BLaER1 treated with 17β-estradiol and CSF1 and Interleukin-3, amounts not matched to agents 10 nM and 100 nM (cell line): ENCODE measurements around the gene SPCS3.
"Not testable (repeated sequence)": the region's sequence is repeated elsewhere in the genome, so short reads cannot be mapped to it uniquely, and the experiment has no call there.

Experiments used
- H3K27ac ChIP-seq, 11 experiments: shearing (Covaris generic); formaldehyde crosslinking; 2 replicates each; pipeline ENCODE4 v1.8.1; 2022
- H3K27me3 ChIP-seq, 11 experiments: shearing (Covaris generic); formaldehyde crosslinking; 2 replicates each; pipeline ENCODE4 v1.8.1; 2022
- H3K36me3 ChIP-seq, 11 experiments: shearing (Covaris generic); formaldehyde crosslinking; 2 replicates each; pipeline ENCODE4 v1.8.1; 2022
- H3K4me1 ChIP-seq, 10 experiments: shearing (Covaris generic); formaldehyde crosslinking; 2 replicates each; pipeline ENCODE4 v1.8.1; 2022
- H3K4me2 ChIP-seq, 11 experiments: shearing (Covaris generic); formaldehyde crosslinking; 2 replicates each; pipeline ENCODE4 v1.8.1; 2022
- H3K4me3 ChIP-seq, 10 experiments: shearing (Covaris generic); formaldehyde crosslinking; 2 replicates each; pipeline ENCODE4 v1.8.1; 2022
- H3K9ac ChIP-seq, 11 experiments: shearing (Covaris generic); formaldehyde crosslinking; 2 replicates each; pipeline ENCODE4 v1.8.1; 2022
- H3K9me3 ChIP-seq, 11 experiments: shearing (Covaris generic); formaldehyde crosslinking; replicated peaks in 1 of 11; 2 replicates each; pipeline ENCODE4 v1.8.1; 2022
- H4K20me1 ChIP-seq, 11 experiments: shearing (Covaris generic); formaldehyde crosslinking; 2 replicates each; pipeline ENCODE4 v1.8.1; 2022
- Cebpa-rat ChIP-seq, 11 experiments: shearing (Covaris generic); IDR thresholded peaks; 2 replicates each; pipeline ENCODE4 v1.8.1; 2022

SPCS3 gene

DNA sequence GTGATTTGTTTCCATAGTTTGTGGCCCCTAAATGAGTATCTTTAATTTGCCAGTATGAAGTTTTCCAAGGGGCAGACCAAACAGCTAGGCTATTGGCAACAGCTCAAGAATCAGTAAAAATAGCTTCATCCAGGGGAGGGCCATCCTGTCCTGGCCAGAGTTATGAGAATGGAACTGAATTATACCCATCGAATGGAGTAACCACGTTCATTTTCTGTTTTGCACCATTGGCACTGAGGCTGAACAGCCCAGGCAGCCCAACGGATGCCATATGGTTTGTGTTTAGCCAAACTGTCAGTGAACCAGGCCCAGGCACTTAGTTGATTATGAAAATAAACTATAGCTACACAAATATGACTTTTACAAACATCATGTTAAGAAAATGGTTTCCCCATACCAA, 33.0 kb upstream of the SPCS3 start:
- Histone ChIP-seq H3K9me3 (no peaks in the 10 kb centered on the region), H3K36me3 (no peaks in the 10 kb centered on the region), H3K9ac (no peak overlapping the region), H3K4me1 (no peaks in the 10 kb centered on the region), H4K20me1 (no peaks in the 10 kb centered on the region), H3K4me3 (no peak overlapping the region), H3K4me2 (no peak overlapping the region), H3K27me3 (no peaks in the 10 kb centered on the region), H3K27ac (no peak overlapping the region)
- no peak for TF ChIP-seq Cebpa-rat (IDR thresholded peaks at IDR 0.05)

DNA sequence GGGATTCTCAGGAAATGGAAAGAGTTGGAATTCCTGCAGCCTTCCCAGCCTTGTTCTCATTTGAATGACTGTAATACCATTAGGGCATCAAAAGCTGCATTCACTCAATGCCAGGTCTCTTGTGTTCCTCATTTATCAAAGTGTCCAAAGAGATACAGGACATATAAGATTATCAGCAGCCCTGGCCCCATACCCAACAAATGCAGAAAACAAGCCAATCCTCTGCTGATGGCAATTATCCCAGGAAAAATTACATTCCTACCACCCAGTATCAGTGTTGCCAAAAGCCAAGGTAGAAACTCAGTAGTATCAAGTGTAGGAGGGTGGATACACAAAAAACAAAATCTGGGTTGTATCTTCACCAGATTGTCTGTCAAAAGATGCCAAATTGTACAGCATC, 32.2 kb upstream of the SPCS3 start:
- Histone ChIP-seq H3K27ac (no peak overlapping the region), H3K9ac (no peak overlapping the region), H4K20me1 (no peaks in the 10 kb centered on the region), H3K4me3 (no peak overlapping the region), H3K9me3 (no peaks in the 10 kb centered on the region), H3K36me3 (no peaks in the 10 kb centered on the region), H3K4me2 (no peak overlapping the region), H3K27me3 (no peaks in the 10 kb centered on the region), H3K4me1 (no peaks in the 10 kb centered on the region)
- no peak for TF ChIP-seq Cebpa-rat (IDR thresholded peaks at IDR 0.05)

DNA sequence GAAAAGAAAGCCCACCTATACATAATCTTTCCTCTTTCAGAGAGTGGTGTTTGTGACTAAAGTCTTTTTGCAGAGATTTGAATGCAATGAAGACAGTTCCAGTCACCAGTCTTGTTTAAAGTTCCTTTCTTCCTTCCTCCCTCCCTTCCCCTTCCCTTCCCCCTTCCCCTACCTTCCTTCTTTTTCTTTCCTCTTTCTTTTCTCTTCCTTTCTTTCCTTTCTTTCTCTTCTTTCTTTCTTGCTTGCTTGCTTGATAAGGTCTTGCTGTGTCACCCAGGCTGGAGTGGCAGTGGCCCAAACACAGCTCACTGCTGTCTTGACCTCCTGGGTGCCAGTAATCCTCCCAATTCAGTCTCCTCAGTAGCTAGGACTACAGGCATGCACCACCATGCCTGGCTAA, 31.7 kb upstream of the SPCS3 start:
- H3K36me3 ChIP-seq: no peaks in the 10 kb centered on the region
- no peaks in the 10 kb centered on the region for H3K27me3 ChIP-seq
- H3K9me3 ChIP-seq: no peaks in the 10 kb centered on the region
- H4K20me1 ChIP-seq: no peaks in the 10 kb centered on the region
- H3K4me1 ChIP-seq: no peaks in the 10 kb centered on the region
- H3K9ac ChIP-seq: no peak overlapping the region
- H3K4me3 ChIP-seq: no peak overlapping the region
- H3K4me2 ChIP-seq: no peak overlapping the region
- H3K27ac ChIP-seq: no peak overlapping the region
- TF ChIP-seq Cebpa-rat (IDR thresholded peaks at IDR 0.05): no peak

DNA sequence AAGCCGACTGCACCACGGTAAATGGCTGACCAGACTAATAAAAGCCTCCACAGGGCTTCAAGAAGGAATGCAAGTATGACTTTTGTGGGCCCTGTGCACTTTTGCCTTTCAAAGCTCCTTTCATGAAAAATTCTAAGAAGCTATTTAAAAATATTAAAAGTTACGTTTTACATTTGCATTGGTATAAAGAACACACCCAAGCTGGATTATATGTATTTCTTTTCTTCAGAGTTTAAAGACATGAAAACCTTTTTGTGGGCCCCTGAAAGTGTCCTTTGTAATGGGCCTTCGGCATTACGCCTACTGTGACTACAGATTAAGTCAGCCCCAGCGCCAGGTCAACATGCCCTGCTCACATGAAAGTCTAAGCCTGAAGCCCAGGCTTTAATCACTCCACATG, 30.2 kb upstream of the SPCS3 start:
- no peak overlapping the region for H3K27ac ChIP-seq
- TF ChIP-seq Cebpa-rat (IDR thresholded peaks at IDR 0.05): no peak

GRCh38 chr4:176290520-176290919, 29.2 kb upstream of the SPCS3 start:
- Histone ChIP-seq H3K9me3 (no peaks in the 10 kb centered on the region), H3K27me3 (no peaks in the 10 kb centered on the region), H3K36me3 (no peaks in the 10 kb centered on the region), H3K4me2 (no peak overlapping the region), H3K27ac (no peak overlapping the region), H3K4me3 (no peak overlapping the region), H3K4me1 (no peaks in the 10 kb centered on the region), H4K20me1 (no peaks in the 10 kb centered on the region), H3K9ac (no peak overlapping the region)
- no peak for TF ChIP-seq Cebpa-rat (IDR thresholded peaks at IDR 0.05)

More for the DNA sequence above, 30.2 kb upstream of the SPCS3 start:
- H4K20me1 ChIP-seq: no peaks in the 10 kb centered on the region
- no peaks in the 10 kb centered on the region for H3K27me3 ChIP-seq
- H3K4me2 ChIP-seq: no peak overlapping the region
- no peaks in the 10 kb centered on the region for H3K9me3 ChIP-seq
- no peak overlapping the region for H3K9ac ChIP-seq
- H3K4me1 ChIP-seq: no peaks in the 10 kb centered on the region
- H3K36me3 ChIP-seq: no peaks in the 10 kb centered on the region
- H3K4me3 ChIP-seq: no peak overlapping the region

- Histone ChIP-seq H3K9me3 (no peaks in the 10 kb centered on the region), H3K27ac (no peak overlapping the region), H3K36me3 (no peaks in the 10 kb centered on the region), H3K4me2 (no peak overlapping the region), H3K27me3 (no peaks in the 10 kb centered on the region), H3K9ac (no peak overlapping the region), H4K20me1 (no peaks in the 10 kb centered on the region), H3K4me3 (no peak overlapping the region), H3K4me1 (no peaks in the 10 kb centered on the region)
- no peak for TF ChIP-seq Cebpa-rat (IDR thresholded peaks at IDR 0.05)
Measured at GRCh38 chr4:176291748-176292147, 28.0 kb upstream of the SPCS3 start.

DNA sequence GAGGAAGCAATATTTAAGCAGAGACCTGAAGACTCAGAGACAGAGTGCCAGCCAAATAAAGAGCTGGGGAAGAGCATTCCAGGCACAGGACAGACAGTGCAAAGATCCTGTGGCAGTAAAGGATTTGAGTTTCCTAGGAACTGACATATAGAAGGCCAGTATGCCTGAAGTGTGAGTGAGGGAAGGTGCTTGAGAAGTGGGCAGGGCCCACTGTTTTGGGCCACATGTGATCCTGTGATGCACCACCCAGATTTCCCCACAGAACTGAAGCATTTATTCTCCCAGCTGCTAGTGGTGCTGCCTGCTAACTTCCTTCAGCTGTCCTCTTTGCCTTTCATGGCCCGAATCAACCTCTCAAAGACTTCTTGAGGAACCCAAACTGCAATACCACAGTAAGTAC, 26.8 kb upstream of the SPCS3 start:
- Histone ChIP-seq H3K9ac (no peak overlapping the region), H3K9me3 (no peaks in the 10 kb centered on the region), H3K4me1 (no peaks in the 10 kb centered on the region), H3K4me2 (no peak overlapping the region), H3K4me3 (no peak overlapping the region), H3K27ac (no peak overlapping the region), H3K36me3 (no peaks in the 10 kb centered on the region), H4K20me1 (no peaks in the 10 kb centered on the region), H3K27me3 (no peaks in the 10 kb centered on the region)
- TF ChIP-seq Cebpa-rat (IDR thresholded peaks at IDR 0.05): no peak

GRCh38 chr4:176293660-176294059, 26.1 kb upstream of the SPCS3 start:
- H3K9ac ChIP-seq: no peak overlapping the region
- no peaks in the 10 kb centered on the region for H3K9me3 ChIP-seq
- no peaks in the 10 kb centered on the region for H3K36me3 ChIP-seq
- H3K4me2 ChIP-seq: no peak overlapping the region
- no peak overlapping the region for H3K4me3 ChIP-seq
- no peaks in the 10 kb centered on the region for H4K20me1 ChIP-seq
- H3K27me3 ChIP-seq: no peaks in the 10 kb centered on the region
- H3K4me1 ChIP-seq: no peaks in the 10 kb centered on the region
- TF ChIP-seq Cebpa-rat (IDR thresholded peaks at IDR 0.05): no peak
- no peak overlapping the region for H3K27ac ChIP-seq

DNA sequence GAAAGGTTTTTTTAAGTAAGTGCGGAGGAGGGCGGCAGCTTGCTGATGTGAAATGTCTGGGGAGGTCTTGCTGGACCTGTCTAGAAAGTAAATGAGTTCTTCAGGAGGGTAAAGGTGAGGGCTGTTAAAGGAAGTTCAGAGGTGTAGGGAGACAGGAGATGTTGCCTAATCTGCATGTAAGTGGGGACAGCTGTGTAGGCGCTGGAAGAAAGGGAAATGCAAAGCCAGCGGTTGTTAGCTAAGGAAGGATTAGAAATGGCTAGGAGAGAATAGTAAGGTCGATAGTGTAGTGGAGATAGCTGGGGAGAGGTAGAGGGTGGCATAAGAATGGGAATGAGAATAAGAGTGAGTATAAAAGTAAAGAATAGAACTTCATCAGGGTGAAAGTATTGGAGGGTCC, 23.9 kb upstream of the SPCS3 start:
- H3K4me3 ChIP-seq, H3K4me2 ChIP-seq, H3K4me1 ChIP-seq, H3K9me3 ChIP-seq, H4K20me1 ChIP-seq, H3K27me3 ChIP-seq, H3K9ac ChIP-seq, H3K36me3 ChIP-seq, H3K27ac ChIP-seq: not testable (repeated sequence)

- TF ChIP-seq Cebpa-rat (IDR thresholded peaks at IDR 0.05): no peak
Measured at GRCh38 chr4:176298664-176299063, 21.1 kb upstream of the SPCS3 start.

DNA sequence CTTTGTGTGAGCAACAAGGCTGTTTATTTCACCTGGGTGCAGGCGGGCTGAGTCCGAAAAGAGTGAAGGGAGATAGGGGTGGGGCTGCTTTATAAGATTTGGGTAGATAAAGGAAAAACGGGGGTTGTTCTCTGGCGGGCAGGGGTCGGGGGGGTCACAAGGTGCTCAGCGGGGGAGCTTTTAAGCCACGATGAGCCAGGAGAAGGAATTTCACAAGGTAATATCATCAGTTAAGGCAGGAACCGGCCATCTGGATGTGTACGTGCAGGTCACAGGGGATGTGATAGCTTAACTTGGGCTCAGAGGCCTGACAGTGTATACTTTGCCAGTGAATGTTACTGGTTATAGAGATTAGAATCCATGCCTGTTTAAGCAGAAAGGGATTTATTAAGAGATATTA, 19.7 kb upstream of the SPCS3 start:
- Histone ChIP-seq H3K9ac (no peak overlapping the region), H3K4me3 (no peak overlapping the region), H3K4me1 (no peaks in the 10 kb centered on the region), H3K4me2 (no peak overlapping the region), H3K27ac (no peak overlapping the region), H3K27me3 (no peaks in the 10 kb centered on the region), H3K36me3 (no peaks in the 10 kb centered on the region), H3K9me3 (no peaks in the 10 kb centered on the region), H4K20me1 (no peaks in the 10 kb centered on the region)
- TF ChIP-seq Cebpa-rat (IDR thresholded peaks at IDR 0.05): no peak

More at GRCh38 chr4:176298664-176299063, 21.1 kb upstream of the SPCS3 start:
- no peak overlapping the region for H3K27ac ChIP-seq
- H3K4me3 ChIP-seq: no peak overlapping the region
- H3K4me1 ChIP-seq: no peaks in the 10 kb centered on the region
- H3K4me2 ChIP-seq: no peak overlapping the region
- no peaks in the 10 kb centered on the region for H4K20me1 ChIP-seq
- no peaks in the 10 kb centered on the region for H3K27me3 ChIP-seq
- H3K9ac ChIP-seq: no peak overlapping the region
- no peaks in the 10 kb centered on the region for H3K9me3 ChIP-seq
- H3K36me3 ChIP-seq: no peaks in the 10 kb centered on the region
